NCI-H2196 (cell line): ENCODE results near the gene EPB41L1.
A peak's percentile ranks its signal among the peaks of the same experiment; 100 is the strongest.

Source experiments
- DNase-seq: peaks from one replicate; lab custom pipeline; 2025; ENCODE audit not compliant: unreplicated experiment; lab: John Stamatoyannopoulos, UW

EPB41L1 gene

GRCh38 chr20:36154700-36155628, at the start of gene EPB41L1:
EPB41L1 (plus strand) TSS chr20:36154740; CDS start chr20:36173778, 19,038 bp downstream.
- DNase-seq: no peak

GRCh38 chr20:36104856-36105255, 49.7 kb upstream of the EPB41L1 start:
- DNase-seq: no peak

DNA sequence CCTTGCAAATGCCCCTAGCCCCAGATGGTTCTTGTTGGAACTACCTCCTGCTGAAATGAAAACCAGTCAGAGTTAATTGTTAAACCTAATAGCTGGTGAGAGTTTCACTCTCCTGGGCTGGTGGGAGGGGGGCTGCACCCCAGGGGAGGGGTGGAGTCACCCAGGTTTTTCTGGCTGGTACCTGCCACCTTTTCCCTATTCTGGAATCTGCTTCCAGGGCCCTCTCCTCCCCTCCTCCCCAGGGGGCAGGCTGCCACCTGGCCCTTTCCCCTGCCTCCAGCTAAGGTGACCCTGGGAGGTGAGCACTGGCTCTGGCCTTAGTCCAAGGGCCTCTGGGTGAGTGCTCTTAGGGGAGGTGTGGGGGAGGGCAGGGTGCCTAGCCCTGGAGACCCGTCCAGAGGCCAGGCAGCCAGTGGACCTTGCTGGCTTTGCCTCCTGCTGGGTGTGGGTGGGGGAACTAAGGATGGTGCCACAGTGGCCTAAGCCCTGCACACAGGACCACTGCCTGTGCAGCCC, 48.8 kb upstream of the EPB41L1 start:
- DNase-seq: peak; percentile 59

DNA sequence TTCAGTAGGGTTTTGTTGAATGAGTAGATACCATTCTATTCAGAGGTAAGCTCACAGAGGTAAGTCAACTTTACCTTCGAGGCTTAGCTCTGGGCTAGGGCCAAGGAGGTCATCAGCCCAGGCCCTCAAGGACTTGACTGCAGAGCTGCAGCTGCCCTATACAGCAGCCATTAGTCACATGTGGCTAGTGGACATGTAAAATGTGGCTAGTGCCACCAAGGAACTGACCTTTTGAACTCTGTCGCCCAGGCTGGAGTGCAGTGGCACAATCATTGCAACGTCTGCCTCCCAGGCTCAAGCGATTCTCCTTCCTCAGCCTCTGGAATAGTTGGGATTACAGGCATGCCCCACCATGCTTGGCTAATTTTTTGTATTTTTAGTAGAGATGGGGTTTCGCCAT, 47.9 kb upstream of the EPB41L1 start:
- peak; percentile 44 for DNase-seq

GRCh38 chr20:36107881-36108280, 46.7 kb upstream of the EPB41L1 start:
- no peak for DNase-seq

DNA sequence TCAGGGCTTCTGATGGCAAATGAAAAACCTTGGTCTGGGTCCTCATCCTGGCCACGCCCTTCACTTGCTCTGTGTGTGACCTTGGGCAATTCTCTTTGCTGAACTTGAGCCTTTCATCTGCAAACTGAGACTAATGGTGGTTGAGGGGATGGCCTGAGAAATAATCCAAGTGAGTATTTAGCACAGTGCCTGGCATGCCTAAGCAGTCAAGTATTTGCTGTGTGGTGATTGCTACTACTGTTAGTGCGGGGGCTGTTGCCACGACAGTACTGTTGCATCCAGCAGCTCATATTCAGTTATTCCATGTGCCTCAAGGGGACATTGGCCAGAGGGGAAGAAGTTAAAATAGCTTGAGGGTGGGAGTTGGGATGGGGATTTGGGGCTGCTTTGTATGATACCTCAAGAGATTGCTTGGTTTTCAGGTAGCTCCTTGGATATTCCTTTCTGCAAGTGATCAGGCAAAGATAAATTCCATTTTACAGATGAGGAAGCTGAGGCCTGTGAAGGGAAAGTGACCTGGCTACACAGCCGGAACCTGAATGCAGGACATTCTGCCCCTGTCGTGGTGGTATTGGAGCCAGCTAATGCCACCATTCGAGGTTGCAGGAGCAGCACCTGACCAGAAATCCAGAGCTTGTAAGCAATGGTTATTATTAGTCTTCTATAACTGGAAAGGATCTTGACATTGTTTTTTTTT, 45.1 kb upstream of the EPB41L1 start:
- DNase-seq: no peak

GRCh38 chr20:36110994-36111393, 43.5 kb upstream of the EPB41L1 start:
- no peak for DNase-seq

DNA sequence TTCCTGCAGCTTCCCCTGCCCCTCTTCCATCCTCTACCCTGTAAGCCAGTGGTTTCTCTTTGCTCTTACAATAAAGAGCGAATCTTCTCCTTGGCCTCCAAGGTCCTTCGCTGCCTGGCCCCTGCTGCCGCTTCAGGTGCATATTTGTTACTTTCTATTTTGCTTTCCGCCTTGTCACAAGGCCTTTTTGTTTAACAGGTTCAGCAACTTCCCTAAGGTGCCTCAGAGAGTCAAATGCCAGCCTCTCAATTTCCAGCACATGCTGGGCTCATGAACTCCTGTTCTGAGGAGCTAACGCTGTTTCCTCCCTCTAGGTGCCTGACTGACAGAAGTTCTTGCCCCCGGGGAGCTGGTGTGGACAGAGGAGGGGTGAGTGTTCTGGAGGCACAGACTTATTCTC, 42.4 kb upstream of the EPB41L1 start:
- no peak for DNase-seq

GRCh38 chr20:36113036-36113435, 41.5 kb upstream of the EPB41L1 start:
- no peak for DNase-seq

DNA sequence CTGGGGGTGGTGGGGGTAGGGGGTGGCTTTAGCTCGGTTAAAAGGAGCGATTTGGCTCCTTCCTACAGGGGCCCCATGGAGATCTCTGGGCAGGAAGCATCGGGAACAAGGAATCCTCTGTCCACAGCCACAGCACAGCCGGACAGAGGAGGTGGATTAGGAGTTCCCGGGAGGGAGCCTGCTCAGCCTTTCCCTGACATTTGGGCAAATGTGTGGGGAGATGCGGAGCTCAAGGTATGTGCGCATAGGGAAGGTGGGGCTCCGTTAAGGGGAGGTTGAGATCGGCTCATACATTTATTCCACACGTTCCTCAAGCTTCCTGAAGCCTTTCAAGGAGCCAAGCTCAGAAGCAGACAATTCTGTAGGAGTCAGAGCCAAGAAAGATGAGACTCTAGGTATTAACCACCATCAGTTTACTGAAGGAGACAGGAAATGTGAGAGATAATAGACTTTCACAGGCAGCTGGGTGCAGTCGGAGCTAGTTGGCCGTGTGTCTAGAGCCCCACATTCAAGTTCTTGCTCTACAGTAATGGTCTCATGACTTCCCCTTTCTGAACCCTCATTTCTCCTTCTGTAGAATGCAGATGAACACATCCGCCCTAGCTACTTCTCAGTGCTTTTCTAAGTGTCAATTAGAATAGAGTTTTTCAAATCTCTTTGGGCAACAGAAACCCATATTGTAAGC, 40.8 kb upstream of the EPB41L1 start:
- no peak for DNase-seq

DNA sequence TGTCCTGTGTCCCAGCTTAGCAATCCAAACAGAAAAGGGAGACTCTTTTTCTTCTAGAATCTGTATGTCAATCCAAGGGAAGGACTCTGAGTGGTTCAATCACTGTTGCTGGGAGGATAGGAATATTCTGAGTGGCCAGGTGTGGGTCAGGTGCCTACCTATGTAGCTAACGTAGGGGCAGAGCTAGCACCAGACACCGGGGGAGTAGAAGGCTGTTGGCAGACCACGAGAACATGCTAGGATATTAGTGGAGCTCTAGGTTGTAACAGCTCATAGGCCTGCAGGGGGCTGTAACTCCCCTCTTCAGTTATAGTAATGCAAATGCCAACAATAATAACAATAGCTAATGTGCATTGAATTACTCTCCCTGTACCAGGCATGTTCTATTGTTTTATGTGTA, 39.8 kb upstream of the EPB41L1 start:
- DNase-seq: no peak

- no peak for DNase-seq
Measured at GRCh38 chr20:36115925-36116324, 38.6 kb upstream of the EPB41L1 start.

- no peak for DNase-seq
Measured at GRCh38 chr20:36116807-36117441, 37.6 kb upstream of the EPB41L1 start.

DNA sequence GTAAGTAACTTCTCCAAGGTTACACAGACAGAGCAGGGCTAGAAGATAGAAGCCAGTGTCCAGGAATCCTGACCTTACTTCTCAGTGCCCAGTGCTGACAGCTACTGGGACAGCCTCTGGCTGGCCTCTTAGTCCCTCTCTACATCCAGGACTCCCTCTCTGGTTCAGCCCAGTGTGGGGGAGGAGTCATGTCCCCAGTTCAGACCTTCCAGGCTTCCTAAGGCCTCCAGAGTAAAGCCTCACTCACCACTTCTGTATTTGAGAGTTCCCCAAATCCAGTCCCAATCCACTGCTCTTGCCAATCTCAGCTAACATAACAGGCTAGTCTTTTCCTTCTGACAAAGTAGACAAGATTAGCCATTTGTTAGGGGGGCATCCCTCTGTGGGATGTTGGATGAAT, 36.9 kb upstream of the EPB41L1 start:
- no peak for DNase-seq

DNA sequence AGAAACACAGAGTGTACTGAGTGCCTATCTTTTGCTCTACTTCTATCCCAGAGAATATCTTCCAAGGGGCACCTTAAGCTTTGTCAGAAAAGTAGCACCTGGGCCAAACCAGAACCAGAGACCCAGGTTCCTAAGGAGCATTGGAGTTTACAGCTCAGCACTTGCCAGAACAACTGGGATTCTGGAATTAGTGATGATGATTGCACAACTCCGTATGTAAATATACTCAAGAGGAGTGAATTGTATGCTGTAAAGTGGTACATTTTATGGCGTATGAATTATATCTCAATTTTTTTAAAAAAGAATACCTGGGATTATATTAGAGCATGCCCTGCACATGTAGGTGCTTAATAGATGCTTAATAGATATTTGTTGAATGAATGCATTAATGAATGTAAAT, 36.2 kb upstream of the EPB41L1 start:
- DNase-seq: no peak

- no peak for DNase-seq
Measured at GRCh38 chr20:36119537-36119936, 35.0 kb upstream of the EPB41L1 start.

DNA sequence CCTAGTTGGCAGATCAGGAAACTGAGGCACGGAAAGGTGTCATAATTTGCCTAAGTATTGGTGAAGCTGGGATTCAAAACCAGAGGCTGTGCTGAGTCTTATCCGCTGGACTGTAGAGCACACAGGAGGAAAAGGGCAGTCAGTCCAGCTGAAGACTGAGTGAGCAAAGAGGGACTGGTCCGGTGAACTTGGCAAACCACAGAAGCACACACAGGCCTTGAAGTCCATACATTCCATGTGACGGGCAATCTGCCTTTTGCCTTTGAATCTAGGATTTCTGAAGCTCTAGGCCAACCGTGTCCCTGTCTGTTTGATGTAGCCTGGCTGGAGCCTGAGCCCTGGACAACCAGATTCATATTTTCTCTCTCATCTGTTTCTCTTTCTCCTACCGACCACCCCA, 34.3 kb upstream of the EPB41L1 start:
- DNase-seq: no peak

DNA sequence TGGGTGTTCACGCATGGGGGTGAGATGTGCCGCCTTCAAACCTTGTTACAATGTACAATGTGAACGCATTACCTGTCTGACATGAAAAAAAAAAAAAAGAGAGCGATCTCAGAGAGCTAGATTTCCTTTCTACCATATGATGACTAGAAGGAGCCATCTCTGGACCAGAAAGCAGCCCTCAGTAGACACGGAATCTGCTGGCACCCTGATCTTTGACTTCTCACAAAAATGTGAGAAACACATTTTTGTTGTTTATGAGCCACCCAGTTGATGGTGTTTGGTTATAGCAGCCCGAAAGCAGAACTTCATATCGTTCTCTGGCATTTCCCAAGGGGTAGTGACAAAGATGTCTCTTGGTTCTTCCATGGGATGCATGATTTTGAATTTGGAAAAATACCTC, 33.5 kb upstream of the EPB41L1 start:
- no peak for DNase-seq

- DNase-seq: peak; percentile 85
Measured at GRCh38 chr20:36121981-36122930, 32.3 kb upstream of the EPB41L1 start.

DNA sequence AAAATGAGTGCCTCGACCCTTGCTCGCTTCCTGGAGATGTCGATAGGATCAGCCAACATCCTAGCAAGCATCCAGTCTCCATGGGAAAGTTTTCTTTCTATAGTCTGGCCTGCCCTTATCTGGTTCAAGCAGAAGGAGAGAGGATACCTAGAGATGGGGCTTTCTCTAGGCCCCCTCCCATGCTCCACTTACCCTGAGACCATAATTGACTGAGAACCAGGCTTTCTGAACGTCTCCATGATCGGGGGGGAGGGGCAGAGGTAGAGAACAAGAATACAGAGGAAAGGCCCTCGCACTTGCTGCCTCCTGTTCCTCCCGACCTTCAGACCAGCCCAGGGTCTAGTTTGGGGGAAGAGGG, 31.6 kb upstream of the EPB41L1 start:
- no peak for DNase-seq
